ENCODE data around the gene SLC25A24.

DNA sequence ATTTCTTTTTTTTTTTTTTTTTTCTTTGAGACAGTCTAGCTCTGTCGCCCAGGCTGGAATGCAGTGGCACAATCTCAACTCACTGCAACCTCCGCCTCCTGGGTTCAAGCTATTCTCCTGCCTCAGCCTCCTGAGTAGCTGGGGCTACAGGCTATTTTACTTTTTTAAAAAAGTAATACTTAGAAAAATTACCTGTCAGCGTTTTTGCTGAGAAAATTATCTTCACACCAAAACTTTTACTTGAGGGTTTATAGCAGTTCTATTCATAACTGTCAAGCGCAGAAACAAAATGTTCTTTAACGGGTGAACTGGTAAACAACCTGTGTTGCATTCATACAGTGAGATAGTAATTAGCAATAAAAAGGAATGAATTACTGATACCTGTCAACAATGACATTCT, 1.5 kb upstream of the SLC25A24 start:
- TF ChIP-seq, protein P1, sequence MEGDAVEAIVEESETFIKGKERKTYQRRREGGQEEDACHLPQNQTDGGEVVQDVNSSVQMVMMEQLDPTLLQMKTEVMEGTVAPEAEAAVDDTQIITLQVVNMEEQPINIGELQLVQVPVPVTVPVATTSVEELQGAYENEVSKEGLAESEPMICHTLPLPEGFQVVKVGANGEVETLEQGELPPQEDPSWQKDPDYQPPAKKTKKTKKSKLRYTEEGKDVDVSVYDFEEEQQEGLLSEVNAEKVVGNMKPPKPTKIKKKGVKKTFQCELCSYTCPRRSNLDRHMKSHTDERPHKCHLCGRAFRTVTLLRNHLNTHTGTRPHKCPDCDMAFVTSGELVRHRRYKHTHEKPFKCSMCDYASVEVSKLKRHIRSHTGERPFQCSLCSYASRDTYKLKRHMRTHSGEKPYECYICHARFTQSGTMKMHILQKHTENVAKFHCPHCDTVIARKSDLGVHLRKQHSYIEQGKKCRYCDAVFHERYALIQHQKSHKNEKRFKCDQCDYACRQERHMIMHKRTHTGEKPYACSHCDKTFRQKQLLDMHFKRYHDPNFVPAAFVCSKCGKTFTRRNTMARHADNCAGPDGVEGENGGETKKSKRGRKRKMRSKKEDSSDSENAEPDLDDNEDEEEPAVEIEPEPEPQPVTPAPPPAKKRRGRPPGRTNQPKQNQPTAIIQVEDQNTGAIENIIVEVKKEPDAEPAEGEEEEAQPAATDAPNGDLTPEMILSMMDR (IDR thresholded peaks at IDR 0.05; ENCODE audit: low read length): no peak
- TF ChIP-seq EZH2 (IDR thresholded peaks at IDR 0.05; ENCODE audit: borderline replicate concordance, low read length): no peak

All from OCI-LY1 (cell line).